GM12873 (cell line): Measurements from ENCODE around the gene MYD88.

ENCODE experiments used
- CTCF ChIP-seq: IDR thresholded peaks from 2 replicates; pipeline ENCODE4 v1.5.1; 2012; ENCODE audit warnings: low read depth, mild to moderate bottlenecking, moderate library complexity, low read length, control low read depth; ENCODE audit not compliant: insufficient read depth; ENCODE audit errors: missing control alignments

MYD88 gene

GRCh38 chr3:38114052-38114874 lies 24.2 kb upstream of the MYD88 start:
- TF ChIP-seq CTCF: no peak

GRCh38 chr3:38114875-38115644 lies 23.4 kb upstream of the MYD88 start:
- no peak for TF ChIP-seq CTCF

GRCh38 chr3:38115645-38116427 lies 22.6 kb upstream of the MYD88 start:
- TF ChIP-seq CTCF: no peak

- TF ChIP-seq CTCF: peak; percentile 11
Observed at GRCh38 chr3:38116471-38117162, 21.8 kb upstream of the MYD88 start.

- TF ChIP-seq CTCF: no peak
Observed at GRCh38 chr3:38117163-38117716, 21.2 kb upstream of the MYD88 start.

GRCh38 chr3:38117748-38118420 lies 20.6 kb upstream of the MYD88 start:
- peak; percentile 98 for TF ChIP-seq CTCF
